ENCODE data around the gene CARD19. TPM values are rescaled to one million over a fixed set of nuclear protein-coding genes. Genes with fewer than 3 reads are reported as not detected.
"Not testable (repeated sequence)": the region's sequence is repeated elsewhere in the genome, so short reads cannot be mapped to it uniquely, and the experiment has no call there.

The CARD19 gene
- polyA plus RNA-seq, 6 donors from 2014 or later: 18.4 to 37.3 (median 27.4) TPM

GRCh38 chr9:93095205-93096130 lies 549 bp upstream of the CARD19 start:
- peak overlapping the region; percentile 97 to 100 (median 100) for H3K27ac Mint-ChIP-seq
- H3K9me3 Mint-ChIP-seq: no peaks in the 10 kb centered on the region
- H3K36me3 Mint-ChIP-seq: no peaks in the 10 kb centered on the region
- H3K4me3 Mint-ChIP-seq: peak overlapping the region; percentile 83 to 96 (median 94)
- peak; percentile 100 for DNase-seq
- ATAC-seq (ENCODE audit: low read depth in 2 of 2): peak; percentile 72
- H3K27me3 Mint-ChIP-seq: no peaks in the 10 kb centered on the region
- peaks cover 54 to 76% (median 70%) of the 10 kb centered on the region in 3 donors for H3K4me1 Mint-ChIP-seq

- H3K4me1 Mint-ChIP-seq: peaks cover 45 to 62% (median 55%) of the 10 kb centered on the region in 3 donors
- no peaks in the 10 kb centered on the region for H3K36me3 Mint-ChIP-seq
- no peaks in the 10 kb centered on the region for H3K9me3 Mint-ChIP-seq
- no peaks in the 10 kb centered on the region for H3K27me3 Mint-ChIP-seq
- ATAC-seq (ENCODE audit: low read depth in 2 of 2): no peak
- no peak for DNase-seq
- peak overlapping the region; percentile 83 to 91 (median 88) for H3K4me3 Mint-ChIP-seq
- peak overlapping the region; percentile 64 to 93 (median 78) for H3K27ac Mint-ChIP-seq
Observed at GRCh38 chr9:93096811-93097382, 880 bp downstream of the CARD19 start.

GRCh38 chr9:93097511-93098201 lies 1.6 kb downstream of the CARD19 start:
- H3K36me3 Mint-ChIP-seq: no peaks in the 10 kb centered on the region
- no peak for ATAC-seq (ENCODE audit: low read depth in 2 of 2)
- H3K9me3 Mint-ChIP-seq: no peaks in the 10 kb centered on the region
- H3K4me3 Mint-ChIP-seq: peak overlapping the region; percentile 83 to 91 (median 88)
- peaks cover 38 to 55% (median 49%) of the 10 kb centered on the region in 3 donors for H3K4me1 Mint-ChIP-seq
- H3K27ac Mint-ChIP-seq: peak overlapping the region in 5 of 6 donors; percentile 73 to 93 (median 85)
- DNase-seq: no peak
- no peaks in the 10 kb centered on the region for H3K27me3 Mint-ChIP-seq

GRCh38 chr9:93098236-93098946 lies 2.4 kb downstream of the CARD19 start:
- H3K9me3 Mint-ChIP-seq: peaks cover 0 to 1% (median 0%) of the 10 kb centered on the region in 7 donors
- peak; percentile 26 for DNase-seq

GRCh38 chr9:93099551-93100275 lies 3.7 kb downstream of the CARD19 start:
- H3K36me3 Mint-ChIP-seq: peaks cover 7 to 8% of the 10 kb centered on the region in 2 donors
- DNase-seq (no peak), ATAC-seq (ENCODE audit: low read depth in 2 of 2) (no peak)
- H3K9me3 Mint-ChIP-seq: peaks cover under 1 to 14% (median 10%) of the 10 kb centered on the region in 7 donors
- peak overlapping the region in 5 of 8 donors; percentile 11 to 83 (median 58) for H3K4me3 Mint-ChIP-seq
- peaks cover 19 to 35% (median 28%) of the 10 kb centered on the region in 3 donors for H3K4me1 Mint-ChIP-seq
- no peaks in the 10 kb centered on the region for H3K27me3 Mint-ChIP-seq
- H3K27ac Mint-ChIP-seq: no peak overlapping the region

More at GRCh38 chr9:93098236-93098946, 2.4 kb downstream of the CARD19 start:
- H3K27me3 Mint-ChIP-seq: no peaks in the 10 kb centered on the region
- no peaks in the 10 kb centered on the region for H3K36me3 Mint-ChIP-seq
- H3K27ac Mint-ChIP-seq: peak overlapping the region in 5 of 6 donors; percentile 34 to 93 (median 85)
- H3K4me3 Mint-ChIP-seq: peak overlapping the region; percentile 47 to 91 (median 86)
- H3K4me1 Mint-ChIP-seq: peaks cover 30 to 47% (median 41%) of the 10 kb centered on the region in 3 donors
- no peak for ATAC-seq (ENCODE audit: low read depth in 2 of 2)

- H3K4me1 Mint-ChIP-seq: peaks cover 19 to 32% (median 23%) of the 10 kb centered on the region in 3 donors
- H3K27ac Mint-ChIP-seq: no peak overlapping the region
- DNase-seq (no peak), ATAC-seq (ENCODE audit: low read depth in 2 of 2) (no peak)
- H3K9me3 Mint-ChIP-seq: peaks cover 2 to 19% (median 14%) of the 10 kb centered on the region in 7 donors
- no peaks in the 10 kb centered on the region for H3K27me3 Mint-ChIP-seq
- peak overlapping the region in 2 of 8 donors; percentile 37 to 43 for H3K4me3 Mint-ChIP-seq
- H3K36me3 Mint-ChIP-seq: peaks cover 9 to 13% of the 10 kb centered on the region in 2 donors
Observed at GRCh38 chr9:93100276-93100636, 4.2 kb downstream of the CARD19 start.

- not testable (repeated sequence) for H3K27me3 Mint-ChIP-seq; H3K4me3 Mint-ChIP-seq; ATAC-seq (ENCODE audit: low read depth in 2 of 2); H3K27ac Mint-ChIP-seq; DNase-seq
- Mint-ChIP-seq H3K9me3 (peaks cover 2 to 19% (median 14%) of the 10 kb centered on the region in 7 donors), H3K4me1 (peaks cover 19 to 32% (median 29%) of the 10 kb centered on the region in 3 donors), H3K36me3 (peaks cover 9 to 13% of the 10 kb centered on the region in 2 donors)
Observed at GRCh38 chr9:93101086-93101485, 5.1 kb downstream of the CARD19 start.

GRCh38 chr9:93105620-93106019 lies 9.6 kb downstream of the CARD19 start:
- no peak overlapping the region for H3K27ac Mint-ChIP-seq
- DNase-seq: no peak
- H3K4me3 Mint-ChIP-seq: no peak overlapping the region
- H3K4me1 Mint-ChIP-seq: peaks cover 18 to 23% (median 20%) of the 10 kb centered on the region in 3 donors
- H3K27me3 Mint-ChIP-seq: no peaks in the 10 kb centered on the region
- ATAC-seq (ENCODE audit: low read depth in 2 of 2): no peak
- peaks cover 9 to 15% of the 10 kb centered on the region in 2 donors for H3K36me3 Mint-ChIP-seq
- peaks cover 2 to 19% (median 14%) of the 10 kb centered on the region in 7 donors for H3K9me3 Mint-ChIP-seq

- Mint-ChIP-seq H3K27me3 (no peaks in the 10 kb centered on the region), H3K9me3 (peaks cover 2 to 19% (median 14%) of the 10 kb centered on the region in 7 donors), H3K27ac (peak overlapping the region in 1 of 6 donors; percentile 47), H3K4me1 (peaks cover 25 to 40% (median 30%) of the 10 kb centered on the region in 3 donors), H3K4me3 (no peak overlapping the region), H3K36me3 (peaks cover 9 to 21% of the 10 kb centered on the region in 2 donors)
- ATAC-seq (ENCODE audit: low read depth in 2 of 2) (no peak), DNase-seq (no peak)
Observed at GRCh38 chr9:93107151-93107824, 11.3 kb downstream of the CARD19 start.

- H3K4me3 Mint-ChIP-seq: peak overlapping the region in 1 of 8 donors; percentile 34
- H3K27me3 Mint-ChIP-seq: no peaks in the 10 kb centered on the region
- no peak overlapping the region for H3K27ac Mint-ChIP-seq
- H3K9me3 Mint-ChIP-seq: peaks cover 2 to 19% (median 14%) of the 10 kb centered on the region in 7 donors
- H3K4me1 Mint-ChIP-seq: peaks cover 25 to 44% (median 30%) of the 10 kb centered on the region in 3 donors
- DNase-seq (no peak), ATAC-seq (ENCODE audit: low read depth in 2 of 2) (no peak)
- H3K36me3 Mint-ChIP-seq: peaks cover 9 to 21% of the 10 kb centered on the region in 2 donors
Observed at GRCh38 chr9:93107825-93108161, 11.8 kb downstream of the CARD19 start.

GRCh38 chr9:93108291-93109041 lies 12.4 kb downstream of the CARD19 start:
- ATAC-seq (ENCODE audit: low read depth in 2 of 2) (no peak), DNase-seq (no peak)
- H3K36me3 Mint-ChIP-seq: peaks cover 9 to 21% of the 10 kb centered on the region in 2 donors
- H3K4me3 Mint-ChIP-seq: no peak overlapping the region
- H3K27ac Mint-ChIP-seq: no peak overlapping the region
- H3K27me3 Mint-ChIP-seq: no peaks in the 10 kb centered on the region
- H3K4me1 Mint-ChIP-seq: peaks cover 25 to 44% (median 30%) of the 10 kb centered on the region in 3 donors
- H3K9me3 Mint-ChIP-seq: peaks cover 2 to 17% (median 13%) of the 10 kb centered on the region in 7 donors

All from naive B cell (primary cell).